ENCODE data around the gene STX16.

STX16 gene

DNA sequence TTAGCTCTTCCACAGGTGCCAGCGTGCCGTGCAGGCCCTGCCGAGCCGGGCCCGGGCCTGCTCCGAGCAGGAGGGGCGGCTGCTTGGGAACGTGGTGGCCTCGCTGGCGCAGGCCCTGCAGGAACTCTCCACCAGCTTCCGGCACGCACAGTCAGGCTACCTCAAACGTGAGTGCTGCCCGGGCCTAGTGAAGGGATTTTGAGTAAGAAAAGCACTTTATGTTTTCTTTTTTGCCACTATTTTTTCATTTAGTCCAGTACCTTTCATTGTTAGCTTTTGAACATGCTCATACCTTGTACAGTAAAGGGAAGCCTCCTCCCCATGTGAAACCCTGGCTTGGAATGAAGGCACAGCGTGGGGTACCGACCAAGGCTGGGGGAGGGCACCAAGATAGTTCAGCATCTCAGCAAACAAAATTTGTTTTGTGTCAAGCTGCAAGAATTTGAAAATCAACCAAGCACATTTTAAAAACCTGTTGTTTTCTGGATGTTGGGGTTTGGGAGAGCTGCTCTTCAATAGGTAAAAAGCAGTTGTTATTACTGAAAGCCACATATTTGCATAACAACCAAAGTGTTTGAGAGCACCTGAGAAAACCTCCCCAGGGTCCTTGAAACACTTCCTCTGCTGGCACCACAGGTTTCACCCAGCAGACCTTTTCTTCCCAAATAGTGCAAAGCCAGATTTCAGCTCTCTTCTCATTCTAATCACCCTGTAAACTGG is 18.4 kb downstream of the STX16 start:
- H3K9me3 ChIP-seq (ENCODE audit: insufficient read depth, low read depth, low read length), result no peaks in the 10 kb centered on the region
- 0 out of 2 replicates have a peak overlapping the region, but pooled peaks have one; percentile 1 for H3K4me3 ChIP-seq (ENCODE audit: low read length)
- peak overlapping the region; percentile 100 for H3K27ac ChIP-seq (ENCODE audit: low read depth, low read length)
- WGBS, result 4% methylated on average over 16 of the region's 16 CpGs
- H3K27me3 ChIP-seq (ENCODE audit: insufficient read depth, low read length), result no peaks in the 10 kb centered on the region
- peaks cover 56% of the 10 kb centered on the region for H3K4me1 ChIP-seq (ENCODE audit: insufficient read depth, low read length)
- peaks cover 46% of the 10 kb centered on the region for H3K36me3 ChIP-seq (ENCODE audit: insufficient read depth, low read length)
- peak overlapping the region; percentile 84 for H3K9ac ChIP-seq (ENCODE audit: low read depth, low read length)

DNA sequence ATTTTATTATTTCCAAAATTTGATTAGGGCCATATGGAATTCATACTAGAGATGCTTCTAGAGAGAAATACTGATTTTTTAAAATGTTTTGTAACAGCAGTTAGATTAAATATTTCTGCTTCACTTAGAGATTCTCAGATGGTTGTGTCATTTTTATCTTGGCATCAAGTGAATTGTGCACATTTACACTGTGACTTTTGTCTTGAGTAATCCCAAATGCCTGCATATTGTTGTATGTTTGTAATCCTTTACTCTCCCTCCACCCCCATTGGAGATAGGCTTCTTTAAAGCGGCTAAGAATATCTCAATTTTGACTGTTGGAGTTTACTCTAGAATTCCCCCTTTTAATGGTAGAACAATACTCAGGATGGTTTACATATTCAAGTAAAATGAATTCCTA is 19.0 kb downstream of the STX16 start:
- Histone ChIP-seq H3K4me1 (ENCODE audit: insufficient read depth, low read length) (peaks cover 55% of the 10 kb centered on the region), H3K27ac (ENCODE audit: low read depth, low read length) (peak overlapping the region; percentile 100), H3K9me3 (ENCODE audit: insufficient read depth, low read depth, low read length) (no peaks in the 10 kb centered on the region), H3K9ac (ENCODE audit: low read depth, low read length) (peak overlapping the region; percentile 63), H3K4me3 (ENCODE audit: low read length) (no peak overlapping the region), H3K36me3 (ENCODE audit: insufficient read depth, low read length) (peaks cover 52% of the 10 kb centered on the region), H3K27me3 (ENCODE audit: insufficient read depth, low read length) (no peaks in the 10 kb centered on the region)
- WGBS, result no CpG with 5 or more reads among the region's 1 CpG

DNA sequence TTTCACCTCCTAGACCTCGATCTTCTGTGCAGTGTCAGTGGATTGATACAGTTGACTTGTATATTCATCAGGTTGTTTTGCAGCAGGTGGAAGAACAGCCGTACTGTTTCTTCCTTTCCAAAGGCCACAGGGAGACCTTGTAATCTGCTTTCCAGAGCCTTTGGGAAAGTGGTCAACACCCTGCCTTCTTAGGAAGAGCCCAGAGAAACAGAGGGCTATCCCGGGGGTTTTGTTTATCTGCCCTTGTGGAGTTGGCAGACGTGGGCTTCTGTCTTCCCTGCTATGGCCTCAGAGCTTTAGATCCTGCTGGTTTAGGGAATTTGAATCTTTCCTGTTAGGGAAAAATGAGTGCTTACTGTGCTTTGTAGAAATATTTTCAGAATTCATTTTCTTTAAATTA is 19.6 kb downstream of the STX16 start:
- no peak overlapping the region for H3K4me3 ChIP-seq (ENCODE audit: low read length)
- peak overlapping the region; percentile 63 for H3K9ac ChIP-seq (ENCODE audit: low read depth, low read length)
- no peaks in the 10 kb centered on the region for H3K27me3 ChIP-seq (ENCODE audit: insufficient read depth, low read length)
- no peaks in the 10 kb centered on the region for H3K9me3 ChIP-seq (ENCODE audit: insufficient read depth, low read depth, low read length)
- H3K27ac ChIP-seq (ENCODE audit: low read depth, low read length), result peak overlapping the region; percentile 100
- 45% methylated on average over 4 of the region's 4 CpGs for WGBS
- H3K36me3 ChIP-seq (ENCODE audit: insufficient read depth, low read length), result peaks cover 57% of the 10 kb centered on the region
- peaks cover 50% of the 10 kb centered on the region for H3K4me1 ChIP-seq (ENCODE audit: insufficient read depth, low read length)

DNA sequence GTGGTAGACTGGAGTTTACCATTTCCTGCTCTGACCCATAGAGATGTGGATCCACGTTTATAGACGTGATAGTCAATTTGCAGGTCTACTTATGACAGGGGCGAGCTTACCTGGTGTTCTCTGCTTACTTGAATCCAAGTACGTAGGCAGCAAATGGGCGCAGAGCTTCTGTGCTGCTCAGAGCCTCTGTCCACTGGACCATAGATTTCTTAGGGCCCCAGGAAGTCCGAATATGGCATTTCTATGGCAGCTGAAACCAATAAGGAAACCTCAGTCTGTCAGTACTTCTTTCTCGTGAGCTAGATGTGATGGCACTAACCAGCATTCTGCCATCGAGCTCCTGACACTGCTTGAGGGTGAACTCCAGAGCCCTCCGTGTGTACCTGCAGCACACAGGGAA is 22.0 kb downstream of the STX16 start:
- H3K27ac ChIP-seq (ENCODE audit: low read depth, low read length), result no peak overlapping the region
- no peak overlapping the region for H3K9ac ChIP-seq (ENCODE audit: low read depth, low read length)
- H3K27me3 ChIP-seq (ENCODE audit: insufficient read depth, low read length), result no peaks in the 10 kb centered on the region
- peaks cover 65% of the 10 kb centered on the region for H3K36me3 ChIP-seq (ENCODE audit: insufficient read depth, low read length)
- H3K9me3 ChIP-seq (ENCODE audit: insufficient read depth, low read depth, low read length), result no peaks in the 10 kb centered on the region
- WGBS, result 96% methylated on average over 9 of the region's 9 CpGs
- peaks cover 40% of the 10 kb centered on the region for H3K4me1 ChIP-seq (ENCODE audit: insufficient read depth, low read length)
- H3K4me3 ChIP-seq (ENCODE audit: low read length), result no peak overlapping the region

DNA sequence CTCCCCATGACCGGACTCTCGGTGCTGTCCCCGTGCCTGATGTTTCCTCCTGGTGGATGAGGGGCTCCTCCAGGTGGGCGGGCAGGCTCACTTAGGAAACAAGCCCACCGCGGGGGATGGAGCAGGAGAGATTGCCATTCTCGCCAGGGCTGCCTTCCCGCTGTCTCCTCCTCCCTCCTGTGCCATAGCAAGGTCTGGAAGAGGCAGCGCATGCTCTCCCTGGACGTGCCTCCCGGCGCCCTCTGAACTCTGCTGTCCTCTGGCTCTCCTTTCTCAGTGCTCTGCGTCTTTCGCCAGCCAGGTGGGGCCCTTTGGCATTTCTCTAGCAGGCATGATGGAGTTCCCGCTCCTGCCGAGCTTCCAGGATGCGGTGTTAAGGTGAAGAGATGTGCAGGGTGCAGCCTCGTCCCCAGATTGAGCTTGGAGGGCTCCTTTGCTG is 24.1 kb downstream of the STX16 start:
- H3K36me3 ChIP-seq (ENCODE audit: insufficient read depth, low read length), result peaks cover 79% of the 10 kb centered on the region

DNA sequence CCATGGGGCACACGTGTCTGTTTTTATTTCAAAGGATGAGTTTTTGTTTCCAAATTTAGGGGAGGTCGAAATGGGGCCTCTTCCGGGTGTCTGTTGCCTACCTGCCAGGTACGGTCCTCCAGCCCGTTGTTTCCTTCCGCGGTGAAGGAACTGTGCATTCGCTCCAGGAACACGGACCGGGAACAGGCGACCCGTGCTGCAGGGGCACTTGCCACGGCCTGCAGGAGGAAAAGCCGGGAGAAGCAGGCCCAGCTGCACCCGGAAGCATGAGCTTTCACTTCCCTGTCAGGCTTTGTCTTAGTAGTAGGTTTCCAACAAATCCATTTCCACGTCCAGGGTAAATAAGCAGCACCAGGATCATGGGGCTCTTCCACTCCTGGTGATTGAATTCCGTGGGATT is 24.6 kb downstream of the STX16 start:
- Histone ChIP-seq H3K4me3 (ENCODE audit: low read length) (no peak overlapping the region), H3K9me3 (ENCODE audit: insufficient read depth, low read depth, low read length) (no peaks in the 10 kb centered on the region), H3K9ac (ENCODE audit: low read depth, low read length) (no peak overlapping the region), H3K4me1 (ENCODE audit: insufficient read depth, low read length) (peaks cover 20% of the 10 kb centered on the region), H3K36me3 (ENCODE audit: insufficient read depth, low read length) (peaks cover 81% of the 10 kb centered on the region), H3K27ac (ENCODE audit: low read depth, low read length) (no peak overlapping the region), H3K27me3 (ENCODE audit: insufficient read depth, low read length) (no peaks in the 10 kb centered on the region)
- 89% methylated on average over 17 of the region's 17 CpGs for WGBS

More for the DNA sequence above, 24.1 kb downstream of the STX16 start:
- Histone ChIP-seq H3K4me3 (ENCODE audit: low read length) (no peak overlapping the region), H3K9me3 (ENCODE audit: insufficient read depth, low read depth, low read length) (no peaks in the 10 kb centered on the region), H3K27ac (ENCODE audit: low read depth, low read length) (0 out of 2 replicates have a peak overlapping the region, but pooled peaks have one; percentile 13), H3K27me3 (ENCODE audit: insufficient read depth, low read length) (no peaks in the 10 kb centered on the region), H3K9ac (ENCODE audit: low read depth, low read length) (no peak overlapping the region), H3K4me1 (ENCODE audit: insufficient read depth, low read length) (peaks cover 25% of the 10 kb centered on the region)
- WGBS, result 92% methylated on average over 18 of the region's 18 CpGs

DNA sequence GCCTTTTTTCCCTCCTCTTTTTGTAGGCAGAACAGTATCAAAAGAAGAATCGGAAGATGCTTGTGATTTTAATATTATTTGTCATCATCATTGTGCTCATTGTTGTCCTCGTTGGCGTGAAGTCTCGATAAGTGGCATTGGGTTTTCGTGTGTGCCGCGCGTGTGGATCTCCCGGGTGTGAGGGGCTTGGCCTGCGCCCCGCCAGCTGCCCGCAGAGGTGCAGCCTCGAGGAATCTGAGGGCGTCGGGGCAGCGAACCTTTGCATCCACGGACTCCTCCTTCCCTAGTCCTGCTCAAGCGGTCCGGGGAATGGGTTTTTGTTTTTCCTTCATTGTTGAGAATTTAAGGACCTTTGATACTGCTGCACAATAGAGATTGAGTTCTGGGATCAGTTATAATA is 25.1 kb downstream of the STX16 start:
- H3K4me1 ChIP-seq (ENCODE audit: insufficient read depth, low read length), result peaks cover 15% of the 10 kb centered on the region
- H3K4me3 ChIP-seq (ENCODE audit: low read length), result no peak overlapping the region
- H3K27ac ChIP-seq (ENCODE audit: low read depth, low read length), result no peak overlapping the region
- no peaks in the 10 kb centered on the region for H3K27me3 ChIP-seq (ENCODE audit: insufficient read depth, low read length)
- peaks cover 78% of the 10 kb centered on the region for H3K36me3 ChIP-seq (ENCODE audit: insufficient read depth, low read length)
- no peaks in the 10 kb centered on the region for H3K9me3 ChIP-seq (ENCODE audit: insufficient read depth, low read depth, low read length)
- WGBS, result 98% methylated on average over 18 of the region's 19 CpGs
- no peak overlapping the region for H3K9ac ChIP-seq (ENCODE audit: low read depth, low read length)

DNA sequence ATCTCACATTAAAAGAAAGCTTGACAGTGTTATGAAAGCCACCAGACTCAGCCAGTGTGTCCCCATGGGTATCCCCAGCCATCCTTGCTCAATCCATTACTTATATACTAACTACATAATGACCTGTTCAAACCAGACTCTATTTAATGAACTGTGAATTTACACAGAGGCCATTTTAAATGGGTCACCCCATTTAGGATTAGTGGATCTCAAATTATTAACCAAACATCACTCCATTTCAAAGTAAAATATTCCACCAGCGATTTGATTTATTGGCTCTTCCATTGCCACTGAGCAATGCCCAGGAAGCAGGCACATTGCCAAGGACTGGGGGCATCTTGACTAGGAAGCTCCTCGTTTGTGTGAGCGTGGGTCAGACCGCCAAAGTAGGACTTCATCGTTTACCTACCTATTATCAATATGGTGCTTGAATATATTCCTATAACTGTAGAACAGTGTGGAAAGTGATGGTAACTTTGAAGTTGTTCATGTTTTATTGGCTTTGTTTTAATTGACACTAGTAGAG is 26.1 kb downstream of the STX16 start:
- no peak overlapping the region for H3K9ac ChIP-seq (ENCODE audit: low read depth, low read length)
- H3K9me3 ChIP-seq (ENCODE audit: insufficient read depth, low read depth, low read length), result no peaks in the 10 kb centered on the region
- 90% methylated on average over 2 of the region's 5 CpGs for WGBS
- H3K4me3 ChIP-seq (ENCODE audit: low read length), result no peak overlapping the region
- H3K27ac ChIP-seq (ENCODE audit: low read depth, low read length), result peak overlapping the region; percentile 31; the same call in 1 of the 2 replicates
- H3K36me3 ChIP-seq (ENCODE audit: insufficient read depth, low read length), result peaks cover 74% of the 10 kb centered on the region
- H3K27me3 ChIP-seq (ENCODE audit: insufficient read depth, low read length), result no peaks in the 10 kb centered on the region
- peaks cover 14% of the 10 kb centered on the region; the same call in 1 of the 2 replicates for H3K4me1 ChIP-seq (ENCODE audit: insufficient read depth, low read length)

DNA sequence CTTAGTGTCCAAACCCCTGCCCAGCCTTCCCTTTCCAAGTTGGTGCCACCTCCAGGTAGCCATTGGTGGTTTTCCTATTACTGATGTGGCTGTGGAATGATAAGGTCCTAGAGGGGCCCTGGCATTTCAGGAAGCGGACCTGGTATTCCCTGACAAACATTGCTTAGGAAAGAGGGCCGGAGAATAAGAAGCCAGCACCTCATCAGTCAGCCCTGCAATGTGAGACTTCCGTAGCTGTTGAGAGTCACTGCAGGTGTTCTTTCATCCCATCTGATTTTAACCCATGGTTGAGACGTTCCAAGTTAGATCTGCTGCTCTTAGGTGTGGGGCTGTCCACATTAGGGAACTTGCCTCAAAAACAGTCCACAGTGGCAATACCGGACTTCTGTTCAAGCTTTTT is 26.7 kb downstream of the STX16 start:
- Histone ChIP-seq H3K4me1 (ENCODE audit: insufficient read depth, low read length) (peaks cover 14% of the 10 kb centered on the region; the same call in 1 of the 2 replicates), H3K36me3 (ENCODE audit: insufficient read depth, low read length) (peaks cover 69% of the 10 kb centered on the region), H3K9me3 (ENCODE audit: insufficient read depth, low read depth, low read length) (no peaks in the 10 kb centered on the region), H3K9ac (ENCODE audit: low read depth, low read length) (no peak overlapping the region), H3K27me3 (ENCODE audit: insufficient read depth, low read length) (no peaks in the 10 kb centered on the region), H3K4me3 (ENCODE audit: low read length) (no peak overlapping the region), H3K27ac (ENCODE audit: low read depth, low read length) (peak overlapping the region; percentile 31; the same call in 1 of the 2 replicates)
- WGBS, result 54% methylated on average over 5 of the region's 5 CpGs

DNA sequence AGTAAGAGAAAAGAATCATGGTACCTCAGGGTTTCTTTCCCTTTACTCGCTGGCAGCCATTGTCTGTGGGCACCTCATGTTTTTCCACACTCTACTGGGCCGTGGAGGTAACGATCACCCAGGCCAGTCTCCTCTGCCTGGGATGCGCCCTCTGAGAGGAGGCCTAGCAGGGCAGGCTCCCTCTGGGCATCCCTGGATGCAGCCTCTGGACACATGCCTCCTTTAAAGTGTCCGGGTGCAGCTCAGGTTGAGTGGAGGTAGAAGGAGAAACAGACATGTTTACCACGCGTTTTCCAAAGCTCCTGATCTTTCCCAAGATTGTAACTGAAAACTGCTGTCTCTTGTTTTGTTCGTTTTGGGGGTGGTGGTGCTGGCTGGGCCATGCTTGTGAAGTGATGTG is 27.7 kb downstream of the STX16 start:
- WGBS, result 91% methylated on average over 8 of the region's 8 CpGs
- H3K9me3 ChIP-seq (ENCODE audit: insufficient read depth, low read depth, low read length), result no peaks in the 10 kb centered on the region
- H3K4me3 ChIP-seq (ENCODE audit: low read length), result no peak overlapping the region
- no peak overlapping the region for H3K9ac ChIP-seq (ENCODE audit: low read depth, low read length)
- peaks cover 14% of the 10 kb centered on the region; the same call in 1 of the 2 replicates for H3K4me1 ChIP-seq (ENCODE audit: insufficient read depth, low read length)
- peaks cover 61% of the 10 kb centered on the region for H3K36me3 ChIP-seq (ENCODE audit: insufficient read depth, low read length)
- no peaks in the 10 kb centered on the region for H3K27me3 ChIP-seq (ENCODE audit: insufficient read depth, low read length)
- no peak overlapping the region for H3K27ac ChIP-seq (ENCODE audit: low read depth, low read length)

DNA sequence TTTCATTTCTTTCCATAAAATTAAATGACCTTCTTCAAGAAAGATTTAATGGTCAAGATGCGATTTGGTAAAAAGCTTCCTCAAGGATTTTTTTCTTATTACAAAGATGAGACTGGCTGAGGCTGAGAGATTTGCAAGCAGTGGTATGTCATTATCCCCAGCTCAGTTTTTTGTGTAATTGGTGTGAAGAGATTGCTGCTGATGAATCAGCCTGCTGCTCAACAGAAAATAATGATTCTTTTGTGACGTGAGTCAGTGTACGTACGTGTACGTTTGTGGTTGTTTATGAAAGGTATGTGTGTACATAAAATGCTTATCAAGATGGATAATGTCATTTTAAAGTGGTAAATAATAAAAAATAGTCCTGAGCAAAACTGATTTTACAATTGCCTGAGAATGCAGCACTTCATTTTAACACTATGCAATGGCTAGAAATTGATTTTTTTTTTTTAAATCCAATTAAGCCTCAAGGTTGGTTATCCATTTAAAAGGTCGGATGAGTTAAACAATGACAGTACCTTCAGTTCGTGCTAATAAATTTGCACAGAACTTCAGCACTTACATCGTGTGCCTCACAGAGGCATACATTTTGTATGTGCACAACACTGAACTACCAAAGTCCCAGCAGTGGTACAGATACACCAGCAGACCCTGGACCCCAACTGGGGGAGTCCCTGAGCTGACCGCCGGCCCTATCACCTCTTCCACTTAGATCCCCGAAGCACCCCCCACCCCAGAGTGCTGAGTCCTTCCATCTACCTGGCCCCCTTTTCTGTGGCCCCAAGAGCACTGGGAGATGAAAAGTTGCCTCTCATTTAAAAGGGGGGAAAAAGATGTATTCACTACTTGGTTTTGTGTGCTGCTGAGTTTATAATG is 31.8 kb downstream of the STX16 start:
- Histone ChIP-seq H3K36me3 (ENCODE audit: insufficient read depth, low read length) (peaks cover 25% of the 10 kb centered on the region), H3K4me1 (ENCODE audit: insufficient read depth, low read length) (no peaks in the 10 kb centered on the region), H3K9me3 (ENCODE audit: insufficient read depth, low read depth, low read length) (no peaks in the 10 kb centered on the region), H3K9ac (ENCODE audit: low read depth, low read length) (no peak overlapping the region), H3K27me3 (ENCODE audit: insufficient read depth, low read length) (no peaks in the 10 kb centered on the region), H3K4me3 (ENCODE audit: low read length) (no peak overlapping the region), H3K27ac (ENCODE audit: low read depth, low read length) (no peak overlapping the region)
- 95% methylated on average over 11 of the region's 11 CpGs for WGBS
